Type B pancreatic cell (in vitro differentiated cells): ENCODE data around the gene KIRREL3. TPM values are rescaled to one million over a fixed set of nuclear protein-coding genes. Genes with fewer than 3 reads are reported as not detected.

Source experiments
- DNase-seq: peaks from one replicate; pipeline ENCODE4 v3.0.0; 2021; ENCODE audit warnings: mixed read lengths; ENCODE audit not compliant: unreplicated experiment; ENCODE audit errors: extremely low spot score
- H3K27ac Mint-ChIP-seq: 2 replicates; pipeline ENCODE4 v1.8.0; 2021; ENCODE audit warnings: mild to moderate bottlenecking, mixed read lengths
- H3K27me3 Mint-ChIP-seq: 2 replicates; pipeline ENCODE4 v1.8.0; 2021; ENCODE audit warnings: mixed read lengths
- H3K36me3 Mint-ChIP-seq: 2 replicates; pipeline ENCODE4 v1.8.0; 2021; ENCODE audit warnings: mixed read lengths
- H3K4me1 Mint-ChIP-seq: one replicate; pipeline ENCODE4 v1.8.0; 2021; ENCODE audit warnings: mixed read lengths; ENCODE audit not compliant: unreplicated experiment
- H3K4me3 Mint-ChIP-seq: 2 replicates; pipeline ENCODE4 v1.8.0; 2021; ENCODE audit warnings: mild to moderate bottlenecking, mixed read lengths
- H3K9me3 Mint-ChIP-seq: 2 replicates; pipeline ENCODE4 v1.8.0; 2021; ENCODE audit warnings: mixed read lengths
- total RNA-seq: library from RNA; stranded (reverse); gene quantifications from 2 replicates; pipeline ENCODE4 v1.2.1, GENCODE V29; 2021; ENCODE audit warnings: low replicate concordance
- TF ChIP-seq, protein P1 (sequence below): fragments of 200-600 bp; sonication (generic); conservative IDR thresholded peaks from 2 replicates; pipeline ENCODE4 v1.5.0; 2021; ENCODE audit warnings: antibody characterized with exemption, mild to moderate bottlenecking

Gene KIRREL3
- total RNA-seq, 1 donor from 2014 or later: 4.1 TPM

- peaks cover 42% of the 10 kb centered on the region for H3K4me1 Mint-ChIP-seq
- no peak overlapping the region for H3K27ac Mint-ChIP-seq
- TF ChIP-seq, protein P1, sequence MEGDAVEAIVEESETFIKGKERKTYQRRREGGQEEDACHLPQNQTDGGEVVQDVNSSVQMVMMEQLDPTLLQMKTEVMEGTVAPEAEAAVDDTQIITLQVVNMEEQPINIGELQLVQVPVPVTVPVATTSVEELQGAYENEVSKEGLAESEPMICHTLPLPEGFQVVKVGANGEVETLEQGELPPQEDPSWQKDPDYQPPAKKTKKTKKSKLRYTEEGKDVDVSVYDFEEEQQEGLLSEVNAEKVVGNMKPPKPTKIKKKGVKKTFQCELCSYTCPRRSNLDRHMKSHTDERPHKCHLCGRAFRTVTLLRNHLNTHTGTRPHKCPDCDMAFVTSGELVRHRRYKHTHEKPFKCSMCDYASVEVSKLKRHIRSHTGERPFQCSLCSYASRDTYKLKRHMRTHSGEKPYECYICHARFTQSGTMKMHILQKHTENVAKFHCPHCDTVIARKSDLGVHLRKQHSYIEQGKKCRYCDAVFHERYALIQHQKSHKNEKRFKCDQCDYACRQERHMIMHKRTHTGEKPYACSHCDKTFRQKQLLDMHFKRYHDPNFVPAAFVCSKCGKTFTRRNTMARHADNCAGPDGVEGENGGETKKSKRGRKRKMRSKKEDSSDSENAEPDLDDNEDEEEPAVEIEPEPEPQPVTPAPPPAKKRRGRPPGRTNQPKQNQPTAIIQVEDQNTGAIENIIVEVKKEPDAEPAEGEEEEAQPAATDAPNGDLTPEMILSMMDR: no peak
- H3K9me3 Mint-ChIP-seq: no peaks in the 10 kb centered on the region
- H3K4me3 Mint-ChIP-seq: no peak overlapping the region
- no peak for DNase-seq
- H3K27me3 Mint-ChIP-seq: peaks cover 7% of the 10 kb centered on the region
- no peaks in the 10 kb centered on the region for H3K36me3 Mint-ChIP-seq
Observed at GRCh38 chr11:126487711-126488110, 512.9 kb downstream of the KIRREL3 start.

DNA sequence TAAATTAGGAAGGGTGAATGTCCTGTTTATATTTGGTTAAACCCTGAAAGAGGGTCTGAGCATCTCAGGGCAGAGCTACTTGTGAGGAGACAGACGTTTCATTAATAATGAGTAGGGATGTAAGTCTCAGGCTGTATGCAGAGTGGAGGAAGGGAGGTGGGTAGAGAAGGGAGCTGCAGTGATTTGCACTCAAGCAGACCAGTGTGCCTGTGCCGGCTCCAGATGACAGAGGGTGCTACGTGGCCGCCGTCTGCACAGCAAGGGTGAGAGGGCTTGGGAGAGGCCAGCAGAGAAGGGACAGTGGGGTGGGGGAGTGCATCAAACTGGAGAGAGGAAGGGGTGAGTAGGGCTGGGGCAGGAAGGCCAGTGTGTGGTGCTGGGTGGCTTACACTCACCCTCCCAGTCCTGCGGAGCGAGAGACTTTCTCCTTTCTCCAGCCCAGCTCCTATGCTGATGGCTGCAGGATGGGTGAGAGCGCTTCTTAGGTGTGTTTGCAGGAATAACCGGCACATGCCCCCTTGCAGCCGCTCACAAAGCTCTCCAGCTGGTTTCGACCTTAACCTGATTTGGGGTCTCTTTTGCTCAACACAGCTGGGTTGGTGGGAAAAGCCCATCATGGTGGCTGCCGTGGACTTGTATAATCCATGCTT is 514.5 kb downstream of the KIRREL3 start:
- H3K4me1 Mint-ChIP-seq: peaks cover 39% of the 10 kb centered on the region
- no peaks in the 10 kb centered on the region for H3K36me3 Mint-ChIP-seq
- H3K9me3 Mint-ChIP-seq: no peaks in the 10 kb centered on the region
- no peak overlapping the region for H3K27ac Mint-ChIP-seq
- peaks cover 7% of the 10 kb centered on the region for H3K27me3 Mint-ChIP-seq
- H3K4me3 Mint-ChIP-seq: no peak overlapping the region
- TF ChIP-seq, protein P1: no peak
- DNase-seq: no peak

- Mint-ChIP-seq H3K36me3 (no peaks in the 10 kb centered on the region), H3K27ac (no peak overlapping the region), H3K4me1 (peaks cover 46% of the 10 kb centered on the region), H3K4me3 (no peak overlapping the region), H3K27me3 (peaks cover 9% of the 10 kb centered on the region), H3K9me3 (no peaks in the 10 kb centered on the region)
- TF ChIP-seq, protein P1: peak; percentile 17
- DNase-seq: no peak
Observed at GRCh38 chr11:126485021-126485792, 515.4 kb downstream of the KIRREL3 start.

DNA sequence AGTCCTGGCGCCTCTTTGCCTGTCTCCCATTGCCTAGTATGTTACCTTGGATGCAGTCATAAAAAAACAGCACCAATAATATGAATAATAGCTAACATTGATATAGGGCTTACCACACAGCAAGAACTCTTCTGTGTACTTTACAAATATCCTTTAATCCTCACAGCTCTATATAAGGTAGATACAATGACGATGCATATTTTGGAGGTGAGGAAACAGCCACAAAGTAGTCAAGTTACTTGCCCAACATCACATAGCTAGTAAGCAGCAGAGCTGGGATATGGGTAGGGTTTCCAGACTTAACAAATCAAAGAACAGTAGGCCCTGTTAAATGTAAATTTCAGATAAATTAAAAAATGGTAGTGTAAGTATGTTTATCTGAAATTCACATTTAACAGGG is 516.3 kb downstream of the KIRREL3 start:
- no peak for DNase-seq
- TF ChIP-seq, protein P1: no peak
- Mint-ChIP-seq H3K36me3 (no peaks in the 10 kb centered on the region), H3K4me3 (no peak overlapping the region), H3K9me3 (no peaks in the 10 kb centered on the region), H3K27me3 (peaks cover 9% of the 10 kb centered on the region), H3K4me1 (peaks cover 37% of the 10 kb centered on the region), H3K27ac (no peak overlapping the region)

GRCh38 chr11:126483621-126484195 is 516.9 kb downstream of the KIRREL3 start:
- TF ChIP-seq, protein P1: no peak
- Mint-ChIP-seq H3K4me1 (peaks cover 35% of the 10 kb centered on the region), H3K4me3 (no peak overlapping the region), H3K27me3 (peaks cover 9% of the 10 kb centered on the region), H3K36me3 (no peaks in the 10 kb centered on the region), H3K9me3 (no peaks in the 10 kb centered on the region), H3K27ac (no peak overlapping the region)
- no peak for DNase-seq
